Right lobe of liver (tissue), 4 donors: ENCODE results near the gene SLC6A18.

Experiments used
- CTCF ChIP-seq, 4 donors: fragments of 200-600 bp in 3 of 4; fragments of 450-650 bp in 1 of 4; IDR thresholded peaks; one replicate each; pipeline versions ENCODE4 v1.5.1 to v1.8.0; 2016 to 2022; ENCODE audit warnings: antibody characterized with exemption in 4 of 4, mild to moderate bottlenecking in 2 of 4
- POLR2A ChIP-seq: fragments of 450-650 bp; IDR thresholded peaks from one replicate; pipeline ENCODE4 v1.6.1; 2017; ENCODE audit warnings: antibody characterized with exemption, mild to moderate bottlenecking
- donor health status: DM: no; HTN: no; CAD: no.
- donor health status: DM: no; HTN: no; CAD: no.
- donor health status: DM: no; HTN: yes; CAD: no.

GRCh38 chr5:1199649-1200494, 25.3 kb upstream of the SLC6A18 start:
- no peak for TF ChIP-seq CTCF (IDR thresholded peaks at IDR 0.05)
- TF ChIP-seq POLR2A: no peak
